ENCODE measurements around the gene IFNAR1.

IFNAR1 gene
- total RNA-seq: 36.7 to 90.2 (median 60.2) reads per million in 4 experiments

DNA sequence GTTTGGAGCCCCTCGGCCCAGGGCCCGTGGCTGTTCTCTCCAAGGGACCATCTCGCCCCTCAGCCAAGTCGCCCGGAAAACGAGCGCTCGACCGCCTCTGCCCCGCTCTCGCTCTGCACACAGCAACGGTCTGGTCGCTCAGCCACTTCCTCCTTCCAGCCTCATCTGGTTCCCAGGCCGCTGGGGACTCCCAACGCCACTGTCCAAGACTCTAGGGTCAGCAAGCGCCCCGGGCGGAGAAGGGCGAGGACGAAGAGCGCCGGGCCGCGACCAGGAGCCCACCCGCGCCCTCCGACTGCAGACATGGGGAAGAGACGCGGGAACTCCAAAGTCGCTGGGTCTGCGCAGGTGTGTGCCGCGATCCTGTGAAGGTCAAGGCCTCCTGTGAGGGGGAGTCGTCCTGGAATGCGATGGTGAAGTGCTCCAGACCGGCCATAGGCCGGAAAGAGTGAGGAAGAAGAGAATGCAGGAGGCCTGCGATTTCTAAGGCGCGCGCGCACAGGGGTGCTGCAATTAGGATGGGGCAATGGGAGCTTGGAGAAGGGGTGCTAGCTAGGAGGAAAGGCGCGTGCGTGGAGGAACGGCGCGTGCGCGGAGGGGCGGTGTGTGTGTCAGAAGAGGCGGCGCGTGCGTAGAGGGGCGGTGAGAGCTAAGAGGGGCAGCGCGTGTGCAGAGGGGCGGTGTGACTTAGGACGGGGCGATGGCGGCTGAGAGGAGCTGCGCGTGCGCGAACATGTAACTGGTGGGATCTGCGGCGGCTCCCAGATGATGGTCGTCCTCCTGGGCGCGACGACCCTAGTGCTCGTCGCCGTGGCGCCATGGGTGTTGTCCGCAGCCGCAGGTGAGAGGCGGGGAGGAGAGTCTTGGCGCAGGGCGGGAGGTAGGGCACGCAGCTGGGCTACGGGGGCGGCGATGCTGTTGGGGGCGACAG lies at the start of gene IFNAR1:
Gene IFNAR1 (plus strand): TSS at position 680 of the 931 bp plus-strand sequence. CDS start 86 bp downstream, at position 766.
- DNase-seq: peak; percentile 98

DNA sequence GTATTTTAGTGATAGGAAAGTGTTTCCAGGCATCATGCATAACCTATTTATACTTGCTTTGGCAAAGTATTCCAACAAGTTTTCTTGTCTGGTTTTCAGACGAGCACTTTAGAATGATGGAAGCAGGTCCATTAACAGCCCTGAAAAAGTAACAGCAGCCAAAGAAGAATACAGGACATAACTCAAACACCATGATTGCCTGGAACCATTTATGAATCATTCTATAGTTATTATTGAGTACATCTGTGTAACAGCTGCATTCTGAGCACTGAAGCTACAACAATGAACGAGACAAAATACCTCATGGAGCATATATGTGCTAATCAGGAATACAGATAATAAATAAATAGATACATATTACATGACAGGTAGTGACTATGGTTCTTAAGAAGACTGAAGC lies 46.0 kb upstream of the IFNAR1 start:
- DNase-seq: no peak

DNA sequence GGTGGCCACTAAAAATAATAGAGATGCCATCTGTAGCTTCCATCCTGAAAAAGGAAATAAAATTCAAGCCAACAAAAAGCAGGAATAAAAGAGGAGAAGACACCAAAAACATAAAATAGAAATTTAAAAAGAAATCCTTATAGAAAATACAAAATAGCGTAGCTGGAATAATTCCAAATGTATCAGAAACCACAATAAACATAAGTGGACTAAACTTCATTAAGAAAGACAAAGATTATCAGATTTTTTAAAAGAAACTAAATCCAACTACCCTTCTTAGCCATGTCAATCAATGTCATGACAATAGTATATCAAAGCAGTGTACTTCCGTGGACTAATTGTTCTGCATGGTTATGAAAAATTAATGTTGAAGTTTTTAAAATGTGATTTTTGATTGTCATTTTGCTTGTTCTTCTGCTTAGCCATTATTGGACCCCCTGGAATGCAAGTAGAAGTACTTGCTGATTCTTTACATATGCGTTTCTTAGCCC lies 45.4 kb upstream of the IFNAR1 start:
- DNase-seq: no peak

GRCh38 chr21:33281096-33281652 lies 43.6 kb upstream of the IFNAR1 start:
- no peak for DNase-seq

GRCh38 chr21:33283203-33283602 lies 41.6 kb upstream of the IFNAR1 start:
- no peak for DNase-seq

DNA sequence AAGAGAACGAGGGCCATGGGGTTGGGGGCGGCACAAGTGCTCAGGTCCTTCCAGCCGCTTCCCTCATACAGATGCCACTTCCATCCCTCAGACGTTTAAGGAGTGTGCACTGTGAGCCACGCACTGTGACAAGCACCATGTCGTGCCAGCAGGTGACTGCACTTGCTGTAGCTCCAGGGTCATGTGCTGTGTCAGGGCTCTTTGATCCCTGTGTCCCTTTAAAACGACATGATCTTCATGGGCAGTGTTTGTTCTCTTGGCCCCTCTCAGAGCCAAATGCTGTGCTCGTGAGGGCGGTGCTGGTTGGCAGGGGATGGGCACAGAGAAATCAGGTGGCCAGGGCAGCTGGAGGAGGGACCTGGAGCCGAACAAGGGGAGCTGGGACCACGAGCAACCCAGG lies 38.7 kb upstream of the IFNAR1 start:
- DNase-seq: no peak

DNA sequence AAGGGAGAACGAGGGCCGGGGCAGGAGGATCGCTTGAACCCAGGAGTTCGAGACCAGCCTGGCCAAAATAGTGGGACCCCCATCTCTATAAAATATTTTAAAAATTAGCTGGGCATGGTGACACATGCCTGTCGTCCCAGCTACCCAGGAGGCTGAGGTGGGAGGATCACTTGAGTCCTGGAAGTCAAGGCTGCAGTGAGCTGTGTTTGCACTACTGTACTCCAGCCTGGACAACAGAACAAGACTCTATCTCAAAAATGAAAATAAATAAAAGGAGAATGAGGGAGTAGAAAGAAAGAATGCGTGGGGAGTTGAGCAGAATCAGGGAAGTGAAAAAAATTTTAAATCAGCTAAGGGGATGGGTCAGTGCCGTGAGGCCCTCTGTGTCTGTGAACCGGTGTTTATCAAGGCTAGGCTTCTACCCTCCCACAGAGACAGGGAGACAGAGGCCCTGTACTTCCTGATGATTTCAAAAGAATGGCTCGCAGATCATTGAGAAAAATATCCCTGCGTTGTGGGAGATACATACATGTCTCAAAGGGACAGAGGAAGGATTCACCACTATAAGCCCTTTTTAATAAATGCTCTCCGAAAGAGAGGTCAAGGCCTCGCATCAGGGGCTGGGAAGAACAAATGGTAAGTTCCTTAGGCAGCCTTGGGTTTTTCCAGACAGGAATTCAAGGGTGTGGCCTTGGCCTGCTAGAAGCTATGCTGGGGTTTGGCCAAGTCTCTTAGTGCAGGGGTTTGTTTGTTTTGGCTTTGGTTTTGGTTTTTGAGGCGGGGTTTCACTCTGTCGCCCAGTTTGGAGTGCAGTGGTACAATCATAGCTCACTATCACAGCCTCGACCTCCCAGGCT lies 37.9 kb upstream of the IFNAR1 start:
- DNase-seq: no peak

DNA sequence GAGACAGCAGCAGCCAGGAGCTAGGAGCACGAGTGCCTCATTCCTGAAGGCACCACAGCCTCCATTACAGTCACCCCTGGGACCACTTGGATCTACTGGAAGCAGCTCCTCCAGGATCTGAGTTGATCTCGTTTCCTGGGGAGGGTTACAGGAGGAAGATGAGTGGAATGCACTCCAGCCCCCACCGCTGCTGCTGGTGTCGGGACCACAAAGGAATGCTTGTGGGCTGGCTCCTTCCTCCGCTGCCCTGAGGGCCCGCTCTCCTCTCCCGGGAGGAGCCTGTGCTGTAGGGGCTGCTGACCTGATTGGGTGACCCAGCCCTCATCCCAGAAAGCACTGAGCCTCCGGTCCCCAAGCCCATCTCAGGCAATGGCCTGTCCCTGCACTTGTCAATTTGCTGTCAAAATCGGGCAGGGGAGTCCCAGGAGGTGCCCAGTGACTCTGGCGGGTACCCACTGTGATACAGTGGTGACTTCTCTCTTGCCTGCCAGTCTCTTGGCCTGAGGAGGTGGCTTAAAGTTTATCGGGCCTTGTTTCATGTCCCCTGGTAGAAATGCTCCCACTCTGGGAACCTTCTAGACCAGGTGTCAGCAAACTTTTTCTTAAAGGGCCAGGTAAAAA lies 35.5 kb upstream of the IFNAR1 start:
- no peak for DNase-seq

GRCh38 chr21:33290441-33290840 lies 34.3 kb upstream of the IFNAR1 start:
- no peak for DNase-seq

DNA sequence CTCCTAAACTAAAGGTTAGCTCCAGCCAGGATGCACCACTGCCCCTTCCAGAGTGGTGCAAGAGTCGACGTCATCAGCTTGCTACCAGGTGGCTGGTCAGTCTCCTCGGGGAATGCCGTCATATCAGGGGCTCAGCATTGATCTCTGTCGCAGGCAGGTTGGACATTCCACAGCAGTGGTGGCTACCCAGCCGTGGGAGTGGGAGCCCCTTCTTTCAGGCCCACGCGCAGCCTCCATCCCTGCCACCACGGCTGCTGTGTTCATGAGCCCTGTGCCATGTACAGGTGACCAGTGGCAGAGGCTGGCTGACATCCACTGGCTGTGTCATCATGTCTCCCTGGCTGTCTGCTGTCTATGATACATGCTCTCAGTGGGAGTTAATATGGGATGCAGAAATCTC lies 33.1 kb upstream of the IFNAR1 start:
- DNase-seq: no peak

DNA sequence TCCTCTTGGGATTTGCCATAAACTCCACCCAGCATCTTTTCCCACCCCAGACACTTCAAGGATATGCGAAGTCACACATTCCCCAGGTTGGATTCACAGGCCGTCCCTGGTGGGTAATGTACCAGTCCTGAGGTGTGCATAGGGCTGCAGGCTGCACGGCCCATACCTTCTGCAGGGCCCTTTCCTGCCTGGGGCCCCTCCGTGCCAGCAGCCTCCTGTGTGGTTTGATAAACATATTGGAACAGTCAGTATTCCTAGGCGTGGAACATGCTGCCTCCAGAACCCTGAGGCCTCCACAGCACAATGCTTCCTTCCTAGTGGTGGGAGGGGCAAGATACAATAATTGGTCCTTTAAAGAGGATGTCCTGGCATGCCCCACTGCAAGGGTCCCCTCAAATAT lies 32.0 kb upstream of the IFNAR1 start:
- DNase-seq: no peak

DNA sequence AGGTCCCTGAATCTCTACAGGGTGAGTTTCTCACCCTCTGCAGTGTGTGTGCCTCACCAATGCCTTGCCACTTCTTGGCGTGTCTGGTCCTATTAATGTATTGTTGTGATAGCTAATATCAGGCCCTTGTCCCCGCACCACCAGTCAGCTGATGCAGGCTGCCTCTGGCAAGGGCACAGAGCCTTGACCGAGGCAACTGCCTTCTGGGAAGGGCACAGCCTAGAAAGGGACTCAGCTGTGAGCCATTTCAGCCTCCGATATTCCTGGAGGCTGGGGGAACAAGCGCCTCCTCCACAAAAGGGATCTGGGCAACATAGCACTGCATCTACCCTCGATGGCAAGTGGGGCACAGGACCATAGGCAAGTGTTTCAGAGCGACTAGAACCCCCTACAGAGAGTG lies 31.6 kb upstream of the IFNAR1 start:
- DNase-seq: no peak

DNA sequence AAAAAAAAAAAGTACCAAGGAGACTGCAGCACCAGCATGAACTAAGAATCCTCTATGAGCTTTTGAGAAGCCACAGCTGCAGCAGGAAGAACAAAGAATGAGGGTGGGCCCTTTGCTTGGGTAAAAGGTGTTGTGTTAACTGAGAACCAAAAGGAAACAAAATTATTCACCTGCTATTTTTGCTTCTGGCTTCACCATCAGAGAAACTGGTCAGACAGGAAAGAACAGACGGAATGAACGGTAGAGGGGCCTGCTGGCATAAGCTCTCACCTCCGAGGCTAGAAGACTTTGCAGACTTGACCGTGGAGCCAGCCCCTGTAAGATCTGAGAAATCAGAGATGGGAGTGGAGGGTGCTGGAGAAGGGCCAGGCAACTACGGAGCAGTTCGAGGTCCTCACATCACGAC lies 31.0 kb upstream of the IFNAR1 start:
- no peak for DNase-seq

GRCh38 chr21:33296156-33296555 lies 28.6 kb upstream of the IFNAR1 start:
- DNase-seq: no peak

- DNase-seq: no peak
These were observed 25.5 kb upstream of the IFNAR1 start for GRCh38 chr21:33299181-33299752.

GRCh38 chr21:33300701-33301631 lies 23.8 kb upstream of the IFNAR1 start:
- no peak for DNase-seq

GRCh38 chr21:33301632-33302002 lies 23.2 kb upstream of the IFNAR1 start:
- no peak for DNase-seq

DNA sequence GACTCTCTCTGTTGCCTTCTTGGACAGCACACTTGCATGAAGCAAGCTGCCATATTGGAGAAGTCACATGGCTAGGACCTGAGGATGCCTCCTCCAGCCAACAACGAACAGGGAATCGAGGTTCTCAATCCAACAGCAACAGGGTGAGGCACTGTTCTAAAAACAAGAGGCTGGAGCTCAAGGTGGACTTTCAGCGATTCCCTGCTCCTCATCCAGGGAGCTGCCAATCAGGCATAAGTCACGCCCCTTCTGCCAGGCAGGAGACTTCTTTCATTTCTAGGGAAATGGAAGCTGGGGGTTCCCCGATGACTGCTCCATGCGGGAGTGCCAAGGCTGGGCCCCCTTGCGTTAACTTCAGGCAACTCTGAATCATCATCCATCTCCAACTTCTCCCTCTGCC lies 22.7 kb upstream of the IFNAR1 start:
- no peak for DNase-seq

- DNase-seq: no peak
These were observed 22.0 kb upstream of the IFNAR1 start for GRCh38 chr21:33302796-33303195.

- DNase-seq: no peak
These were observed 19.5 kb upstream of the IFNAR1 start for GRCh38 chr21:33305344-33305671.

DNA sequence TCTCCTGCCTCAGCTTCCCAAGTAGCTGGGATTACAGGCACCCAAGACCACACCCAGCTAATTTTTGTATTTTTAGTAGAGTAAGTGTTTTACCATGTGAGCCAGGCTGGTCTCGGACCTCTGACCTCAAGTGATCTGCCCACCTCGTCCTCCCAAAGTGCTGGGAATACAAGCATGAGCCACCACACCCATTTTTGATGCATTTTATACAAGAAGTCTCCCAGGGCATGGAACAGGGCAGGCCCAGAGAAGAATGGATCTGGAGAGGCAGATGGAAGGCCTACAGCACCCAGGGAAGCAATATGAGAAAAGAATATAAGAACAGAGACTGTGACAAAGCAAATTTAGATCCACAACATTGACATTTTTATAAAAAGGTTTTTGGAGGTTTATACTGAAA lies 18.8 kb upstream of the IFNAR1 start:
- no peak for DNase-seq

Measured in effector CD8-positive, alpha-beta T cell (primary cell).